Measurements from ENCODE around the gene ITFG1. TPM values are rescaled to one million over a fixed set of nuclear protein-coding genes. Genes with fewer than 3 reads are reported as not detected.

ITFG1 gene
- total and polyA plus RNA-seq, 2 of the 13 experiments (the other 11 are each of a cell fraction or from before 2014, with no cell fraction given) = 74.5 to 150 TPM

- TF ChIP-seq ZNF770 (CRISPR knock-in tag; IDR thresholded peaks at IDR 0.05) (peak; percentile 61), ZNF3 (CRISPR knock-in tag; IDR thresholded peaks at IDR 0.05) (no peak), ZNF660 (CRISPR knock-in tag; IDR thresholded peaks at IDR 0.05; ENCODE audit: borderline replicate concordance, low read depth) (no peak), CENPBD1 (CRISPR knock-in tag; IDR thresholded peaks at IDR 0.05; ENCODE audit: borderline replicate concordance, low read depth) (no peak), ZKSCAN8 (CRISPR knock-in tag; IDR thresholded peaks at IDR 0.05; ENCODE audit: borderline replicate concordance) (peak; percentile 91), HOXA3 (CRISPR knock-in tag; IDR thresholded peaks at IDR 0.05) (peak; percentile 80), ZNF710 (CRISPR knock-in tag; IDR thresholded peaks at IDR 0.05; ENCODE audit: borderline replicate concordance) (peak; percentile 45; the same call in 1 of the 2 replicates), HOXA5 (CRISPR knock-in tag; IDR thresholded peaks at IDR 0.05) (peak; percentile 65; the same call in 1 of the 2 replicates), ZBTB8A (CRISPR knock-in tag; IDR thresholded peaks at IDR 0.05; ENCODE audit: borderline replicate concordance, low read depth) (no peak), ZBTB37 (CRISPR knock-in tag; IDR thresholded peaks at IDR 0.05) (no peak), KMT2A (CRISPR knock-in tag; IDR thresholded peaks at IDR 0.05) (peak; percentile 79), REST (IDR thresholded peaks at IDR 0.05; ENCODE audit: borderline replicate concordance in 1 of 2, low read depth in 1 of 2, low read length in 2 of 2) (0 out of 4 replicates have a peak, but pooled peaks of 1 of the 2 experiments have one; percentile 21), ZBTB26 (CRISPR knock-in tag; IDR thresholded peaks at IDR 0.05; ENCODE audit: borderline replicate concordance) (no peak), NFKBIZ (CRISPR knock-in tag; IDR thresholded peaks at IDR 0.05) (peak; percentile 48; the same call in 1 of the 2 replicates), KDM2A (CRISPR knock-in tag; IDR thresholded peaks at IDR 0.05; ENCODE audit: borderline replicate concordance, low read depth) (no peak; the same call in 1 of the 2 replicates), ZNF496 (CRISPR knock-in tag; IDR thresholded peaks at IDR 0.05; ENCODE audit: insufficient replicate concordance) (no peak), CBX5 (CRISPR knock-in tag; IDR thresholded peaks at IDR 0.05; ENCODE audit: borderline replicate concordance) (peak; percentile 75; the same call in 1 of the 2 replicates)
Observed at GRCh38 chr16:47499700-47500264, 38.9 kb upstream of the ITFG1 start (continued).

Data from HepG2 (cell line).